ENCODE results near the gene ADAMTS17.

ADAMTS17 gene

DNA sequence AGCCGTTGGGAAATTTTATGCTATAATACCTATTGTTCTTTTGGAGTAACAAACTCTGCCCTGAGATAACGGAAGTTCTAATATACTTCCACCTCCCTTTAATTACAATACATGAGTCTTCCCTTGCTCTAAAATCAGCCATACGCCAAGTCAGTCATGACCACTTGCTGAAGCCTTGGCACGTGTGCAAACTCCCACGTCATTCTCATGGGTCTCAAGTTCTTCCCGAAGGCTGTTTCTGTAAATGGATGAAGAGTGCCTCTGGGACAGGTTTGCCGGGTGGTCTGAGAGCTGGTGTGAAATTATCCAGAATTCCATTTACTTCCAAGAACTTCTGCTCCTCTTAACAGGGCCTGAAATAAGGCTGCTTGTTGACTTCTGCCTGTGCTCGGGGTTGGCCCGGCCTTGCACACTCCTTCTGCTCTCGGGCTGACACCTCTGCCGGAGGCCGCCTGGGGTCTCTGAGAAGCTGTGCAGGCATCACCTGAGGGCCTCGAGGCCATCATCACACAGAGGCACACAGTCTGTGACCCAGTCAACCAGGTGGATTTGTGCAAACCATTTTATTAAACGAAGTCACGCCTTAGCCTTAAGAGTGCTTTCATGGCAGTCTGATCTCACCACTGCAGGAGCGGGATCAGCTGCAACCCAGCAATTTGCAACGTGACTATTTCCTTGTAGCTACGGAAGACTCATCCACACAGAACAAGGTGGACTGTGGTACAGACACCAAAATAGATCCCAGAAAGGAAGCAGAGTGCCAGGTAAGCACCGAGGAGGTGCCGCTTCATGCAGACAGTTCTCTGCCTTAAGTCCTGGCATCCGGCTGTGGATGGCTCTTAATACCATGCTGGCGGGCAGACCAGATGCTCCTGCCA is 120.1 kb downstream of the ADAMTS17 start:
- no peak for DNase-seq (ENCODE audit: low read depth)

DNA sequence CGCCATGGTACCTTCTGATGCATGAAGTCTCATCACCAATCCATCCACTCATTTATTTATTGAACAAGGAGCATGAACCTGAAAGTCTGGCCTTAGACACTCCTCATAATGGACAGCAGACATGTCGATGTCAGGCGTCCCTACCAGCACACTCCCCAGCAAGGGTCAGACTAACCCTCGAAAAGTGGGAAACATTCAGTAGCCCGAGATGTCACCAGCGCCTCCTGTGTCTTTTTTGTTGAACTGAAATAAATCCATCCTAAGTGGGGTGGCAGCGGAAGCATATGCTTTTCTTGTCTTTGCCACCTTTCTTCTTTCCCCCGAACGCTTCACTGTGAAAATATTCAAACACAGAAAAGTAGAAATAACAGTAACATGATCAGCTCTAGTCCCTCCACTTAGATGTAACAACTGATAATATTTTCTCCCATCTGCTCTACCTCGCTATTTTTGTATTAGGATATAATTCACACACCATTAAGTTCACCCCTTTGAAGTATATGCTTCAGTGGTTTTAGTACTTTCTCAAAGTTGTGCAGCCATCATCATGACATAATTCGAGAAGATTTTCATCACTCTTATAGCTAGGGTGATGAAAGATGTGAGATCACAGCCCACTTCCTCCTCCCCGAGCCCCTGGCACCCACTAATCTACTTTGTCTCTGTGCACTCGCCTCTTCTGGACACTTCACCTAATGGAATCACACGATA is 121.6 kb downstream of the ADAMTS17 start:
- DNase-seq (ENCODE audit: low read depth): no peak

DNA sequence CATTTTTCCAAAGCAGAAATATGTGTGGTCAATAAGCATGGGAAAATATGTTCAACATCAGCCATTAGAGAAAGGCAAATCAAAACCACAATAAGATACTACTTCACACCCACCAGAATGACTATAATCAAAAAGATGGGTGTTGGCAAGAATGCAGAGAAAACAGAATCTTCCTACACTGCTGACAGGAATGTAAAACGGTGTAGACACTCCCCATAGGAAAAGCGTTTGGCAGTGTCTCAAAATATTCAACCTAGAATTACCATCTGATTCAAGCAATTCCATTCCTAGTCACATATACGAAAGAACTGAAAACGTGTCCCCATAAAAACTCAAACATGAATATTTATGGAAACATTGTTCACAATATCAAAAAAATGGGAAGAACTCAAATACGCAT is 123.3 kb downstream of the ADAMTS17 start:
- no peak for DNase-seq (ENCODE audit: low read depth)

DNA sequence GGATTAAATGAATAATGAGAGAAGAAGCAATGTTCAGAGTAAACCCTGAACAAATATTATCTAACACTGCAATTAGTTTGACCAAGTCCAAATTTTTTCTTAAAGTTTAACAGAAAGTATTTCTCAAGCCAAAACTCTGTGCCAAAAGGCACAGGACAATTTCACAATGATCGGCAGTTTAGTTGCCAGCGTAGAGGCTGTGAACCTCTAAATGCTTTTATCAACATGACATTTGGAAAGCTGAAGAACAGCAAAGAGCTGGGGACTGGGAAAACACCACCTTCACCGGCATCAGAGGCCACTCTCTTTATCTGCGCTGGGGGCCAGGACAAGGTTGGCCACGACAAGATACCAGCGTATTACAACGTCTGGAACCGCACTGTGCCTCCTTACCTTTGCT is 125.6 kb downstream of the ADAMTS17 start:
- no peak for DNase-seq (ENCODE audit: low read depth)

DNA sequence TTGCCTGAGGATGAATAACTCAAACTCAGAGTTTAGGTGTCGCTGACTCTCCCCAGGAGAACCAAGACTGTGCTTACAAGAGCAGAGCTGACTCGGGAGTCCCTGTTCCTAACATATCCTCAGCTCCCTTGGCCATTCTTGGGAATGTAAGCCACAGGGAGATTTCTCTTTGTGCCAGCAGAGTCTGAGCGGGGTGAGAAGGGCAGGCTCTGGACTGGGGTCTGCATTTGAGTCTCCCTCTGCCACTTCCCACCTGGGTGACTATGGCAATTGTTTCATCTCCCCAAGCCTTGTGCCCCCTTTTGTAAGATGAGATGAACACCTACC is 126.0 kb downstream of the ADAMTS17 start:
- no peak for DNase-seq (ENCODE audit: low read depth)

DNA sequence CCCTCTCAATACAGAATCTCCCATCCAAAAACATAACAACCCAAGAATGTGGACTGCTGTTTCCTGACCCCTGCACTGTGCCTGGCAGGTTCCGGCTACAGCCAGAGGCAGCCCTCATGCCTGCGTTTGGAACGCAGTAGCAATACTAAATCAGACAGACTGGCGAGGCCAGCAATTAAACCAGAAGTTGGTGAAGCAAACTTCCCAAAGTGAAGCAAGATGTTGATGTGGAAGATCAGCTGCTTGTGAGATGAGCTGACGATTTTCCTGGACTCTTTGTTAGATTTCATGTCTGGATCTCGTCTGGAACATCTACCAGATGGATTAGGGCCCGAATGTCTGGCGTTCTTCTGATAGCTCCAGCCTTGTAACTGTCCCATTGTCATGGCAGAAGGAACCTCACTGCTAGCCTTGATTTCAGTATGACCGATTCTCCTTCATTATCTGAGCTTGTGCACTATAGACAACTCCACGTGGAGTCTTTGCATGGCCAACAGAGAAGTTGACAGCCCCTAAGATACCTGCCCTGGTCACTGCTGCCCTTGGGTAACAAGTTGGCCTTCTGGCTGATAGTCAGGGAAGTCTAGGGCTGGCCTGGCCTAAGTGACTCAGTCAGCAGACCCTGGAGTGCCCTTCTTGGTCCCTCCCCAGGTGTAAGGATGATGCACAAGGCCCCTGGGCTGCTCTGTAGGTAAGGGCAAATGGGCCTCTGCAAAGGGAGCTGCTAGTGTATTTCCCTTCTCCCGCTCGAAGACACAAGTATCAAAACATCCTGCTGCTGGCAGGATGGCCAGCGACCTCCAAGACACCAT is 126.5 kb downstream of the ADAMTS17 start:
- no peak for DNase-seq (ENCODE audit: low read depth)

DNA sequence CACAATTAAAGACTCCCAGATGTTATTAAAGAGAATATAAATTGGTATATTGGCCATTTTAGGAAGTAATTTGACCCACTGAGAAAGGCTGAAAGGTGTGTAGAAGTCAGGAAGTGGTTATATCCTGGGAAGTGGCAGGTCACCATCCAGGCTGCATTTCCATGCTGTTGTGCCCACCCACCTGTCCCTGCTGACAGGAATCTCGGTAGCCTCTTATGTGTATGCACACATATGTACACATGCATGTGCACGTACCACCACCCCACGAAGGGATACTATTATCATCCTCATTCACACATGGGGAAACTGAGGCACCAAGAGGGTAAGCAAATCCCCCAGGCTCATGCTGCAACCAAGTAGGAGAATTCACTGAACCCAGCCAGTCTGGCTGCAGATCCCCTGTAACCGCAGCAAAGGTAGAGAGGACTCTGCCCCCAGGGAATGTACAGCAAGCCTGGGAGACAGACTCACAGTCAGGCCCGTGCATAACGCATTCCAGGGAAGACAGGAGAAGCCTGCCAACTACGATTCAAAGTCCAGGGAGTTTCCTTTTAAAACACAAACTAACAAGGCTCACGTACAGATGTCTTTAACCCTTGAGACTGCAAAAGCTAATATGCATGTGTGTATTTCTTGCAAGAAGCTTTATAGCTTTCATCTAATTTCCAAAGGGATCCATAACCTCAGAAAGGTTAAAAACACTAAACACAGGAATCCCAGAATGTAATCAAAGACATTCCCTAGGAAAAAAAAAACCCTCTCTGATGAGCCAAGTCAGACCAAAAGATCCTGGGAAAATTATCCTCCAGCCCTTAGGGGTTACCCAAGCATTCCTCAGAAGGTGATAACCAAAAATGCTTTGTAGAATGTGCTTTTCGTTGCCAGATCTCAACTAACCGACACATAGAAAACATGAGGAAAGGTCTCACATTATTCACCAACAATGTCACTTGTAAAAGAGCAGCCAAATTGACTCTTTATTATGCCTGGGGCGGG is 129.6 kb downstream of the ADAMTS17 start:
- DNase-seq (ENCODE audit: low read depth): no peak

DNA sequence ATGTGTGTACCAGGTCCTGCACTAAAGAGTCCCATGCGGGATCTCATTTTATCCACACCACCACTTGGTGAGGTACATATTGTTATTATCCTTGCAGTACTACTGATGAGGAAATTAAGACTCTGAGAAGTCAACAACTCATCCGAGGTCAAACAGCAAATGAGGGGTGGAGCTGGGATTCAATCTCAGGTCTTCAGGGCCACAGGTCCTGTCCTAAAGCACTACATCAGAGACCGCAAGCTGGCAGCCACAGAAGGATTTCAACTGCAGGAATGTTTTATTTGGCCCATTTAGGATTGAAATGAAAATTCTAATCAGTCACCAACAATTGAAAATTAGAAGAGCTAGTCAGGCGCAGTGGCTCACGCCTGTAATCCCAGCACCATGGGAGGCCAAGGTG is 131.4 kb downstream of the ADAMTS17 start:
- DNase-seq (ENCODE audit: low read depth): no peak

DNA sequence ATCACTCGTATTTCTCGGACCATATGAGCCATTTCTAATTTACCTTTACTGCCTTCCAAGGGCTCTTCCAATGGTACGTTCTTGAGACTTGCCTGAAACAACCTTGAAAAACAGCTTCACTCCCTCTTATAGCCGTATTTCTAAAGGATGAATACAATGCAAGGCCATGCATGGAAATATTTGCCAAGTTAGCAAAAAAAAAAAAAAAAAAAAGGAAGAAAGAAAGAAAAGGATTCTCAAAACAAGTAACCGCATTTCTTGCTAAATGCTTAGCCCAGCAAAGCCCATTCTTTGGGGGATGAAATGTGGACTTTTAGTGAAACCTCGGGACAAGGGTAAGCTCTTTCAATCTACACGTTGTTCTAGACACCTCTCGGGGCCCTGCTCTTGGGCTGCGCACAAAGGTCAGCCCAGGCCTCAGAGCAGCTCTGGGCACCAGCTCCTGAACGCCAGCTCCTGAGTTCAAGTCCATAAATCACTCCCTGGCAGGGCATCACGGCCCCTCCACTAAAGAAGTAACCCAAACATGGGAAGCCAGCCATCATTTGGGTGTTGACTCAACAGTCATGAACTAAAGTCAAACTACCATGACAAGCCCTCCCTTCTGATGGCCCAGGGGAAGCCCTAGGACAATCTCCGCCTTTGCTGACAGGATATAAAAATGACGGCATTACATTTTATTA is 132.7 kb downstream of the ADAMTS17 start:
- DNase-seq (ENCODE audit: low read depth): no peak

DNA sequence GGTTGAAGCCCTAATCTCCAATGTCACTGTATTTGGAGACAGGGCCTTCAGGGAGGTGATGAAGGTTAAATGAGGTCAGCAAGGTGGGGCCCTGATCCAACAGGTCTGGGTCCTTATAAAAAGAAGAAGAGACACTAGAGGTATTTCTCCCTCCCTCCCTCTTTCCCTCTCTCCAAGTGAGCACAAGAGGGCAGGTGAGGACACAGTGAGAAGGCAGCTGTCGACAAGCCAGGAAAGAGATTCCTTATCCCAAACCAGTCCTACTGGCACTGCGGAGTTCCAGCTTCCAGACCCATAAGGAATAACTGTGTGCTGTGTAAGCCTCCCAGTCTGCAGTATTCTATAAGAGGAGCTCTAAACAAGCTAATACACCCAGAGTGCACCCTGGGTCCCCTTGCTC is 134.7 kb downstream of the ADAMTS17 start:
- DNase-seq (ENCODE audit: low read depth): no peak

DNA sequence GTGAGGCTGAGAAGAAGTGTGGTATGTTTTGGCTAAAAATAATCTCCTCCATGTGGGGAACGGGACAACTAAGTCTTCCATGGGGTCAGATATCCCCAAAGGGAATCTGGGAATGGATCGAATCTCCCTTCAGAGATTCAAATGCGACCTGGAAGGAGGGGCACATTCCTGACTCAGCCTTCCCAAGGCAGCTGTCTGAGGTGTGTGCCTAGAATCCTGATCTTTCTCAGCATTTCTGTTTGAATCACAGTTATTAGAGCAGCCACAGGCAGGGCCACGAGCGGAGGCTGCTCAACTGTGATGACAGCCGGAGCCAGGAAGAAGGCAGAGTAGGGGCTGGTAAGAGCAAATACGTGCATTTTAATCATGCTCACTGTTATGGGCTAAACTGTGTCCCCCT is 135.1 kb downstream of the ADAMTS17 start:
- DNase-seq (ENCODE audit: low read depth): no peak

DNA sequence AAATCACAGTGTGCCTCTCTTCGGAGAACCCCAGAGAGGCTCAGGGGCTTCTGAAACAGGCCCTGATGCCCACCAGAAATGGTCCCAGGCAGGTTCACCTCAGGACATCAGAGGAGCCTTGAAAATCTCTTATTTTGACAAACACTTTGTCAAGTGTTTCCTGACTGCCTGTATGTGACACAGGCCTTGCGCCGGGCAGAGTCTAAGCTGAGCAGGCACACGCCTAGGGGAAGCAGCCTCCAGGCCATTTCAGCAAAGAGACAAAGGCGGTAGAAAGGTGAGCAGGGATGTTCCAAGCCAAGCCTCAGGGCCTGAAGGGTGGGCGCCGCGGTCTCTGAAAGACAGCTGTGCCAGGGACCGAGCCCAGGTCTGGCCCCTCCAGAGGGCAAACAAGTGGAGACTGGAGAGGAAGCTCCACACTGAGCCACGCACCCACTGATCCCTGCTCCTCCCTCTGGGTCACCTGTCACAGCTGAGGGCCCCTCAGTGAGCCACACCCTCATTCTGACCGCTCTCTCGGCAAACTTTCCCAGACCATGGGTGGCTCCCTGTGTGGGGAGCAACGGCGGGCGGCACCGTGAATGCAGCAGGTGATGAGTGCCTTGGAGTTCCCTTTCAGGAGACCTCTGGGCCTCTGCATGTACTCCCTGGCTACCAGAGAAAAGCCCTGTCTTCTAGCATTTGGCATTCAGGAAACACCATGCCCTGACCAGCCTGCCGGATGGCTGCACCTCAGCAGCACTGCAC is 136.1 kb downstream of the ADAMTS17 start:
- no peak for DNase-seq (ENCODE audit: low read depth)

DNA sequence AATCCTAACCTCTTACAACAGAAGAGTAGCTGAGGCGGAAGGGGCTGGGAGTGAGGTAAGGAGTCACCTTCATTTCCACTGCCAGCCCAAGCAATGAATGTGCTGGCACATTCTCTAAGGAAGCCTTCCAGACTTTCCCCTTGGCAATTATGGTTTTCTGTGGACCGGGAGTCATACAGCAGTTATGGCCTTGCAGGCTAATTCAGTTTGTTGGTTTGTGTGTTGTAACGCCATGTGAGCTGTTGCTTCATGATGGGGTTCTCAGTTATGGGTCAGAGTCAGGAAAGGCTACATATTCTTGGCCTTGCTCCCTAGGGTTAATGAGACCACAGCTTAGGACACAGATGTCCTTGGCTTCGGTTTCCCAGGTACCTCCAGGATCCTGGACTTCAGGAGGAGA is 137.0 kb downstream of the ADAMTS17 start:
- DNase-seq (ENCODE audit: low read depth): no peak

DNA sequence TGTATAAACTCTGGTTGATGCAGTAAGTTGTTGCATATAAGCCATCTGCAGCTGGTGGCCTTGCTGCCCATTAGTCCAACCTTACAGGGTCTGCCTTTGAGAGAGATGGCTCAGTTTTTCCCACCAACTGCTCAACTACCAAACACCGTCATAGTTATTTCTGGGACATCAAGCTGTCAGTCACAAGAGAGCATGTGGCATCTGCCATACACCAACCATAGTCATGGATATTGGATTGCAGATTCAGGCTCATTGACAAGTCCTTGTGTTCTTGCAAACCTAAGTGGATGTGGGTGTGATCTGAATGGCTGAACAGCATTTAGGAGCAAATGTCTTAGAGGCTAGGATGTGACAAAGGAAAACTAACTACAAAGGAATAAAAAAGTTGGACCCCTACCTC is 137.6 kb downstream of the ADAMTS17 start:
- no peak for DNase-seq (ENCODE audit: low read depth)

DNA sequence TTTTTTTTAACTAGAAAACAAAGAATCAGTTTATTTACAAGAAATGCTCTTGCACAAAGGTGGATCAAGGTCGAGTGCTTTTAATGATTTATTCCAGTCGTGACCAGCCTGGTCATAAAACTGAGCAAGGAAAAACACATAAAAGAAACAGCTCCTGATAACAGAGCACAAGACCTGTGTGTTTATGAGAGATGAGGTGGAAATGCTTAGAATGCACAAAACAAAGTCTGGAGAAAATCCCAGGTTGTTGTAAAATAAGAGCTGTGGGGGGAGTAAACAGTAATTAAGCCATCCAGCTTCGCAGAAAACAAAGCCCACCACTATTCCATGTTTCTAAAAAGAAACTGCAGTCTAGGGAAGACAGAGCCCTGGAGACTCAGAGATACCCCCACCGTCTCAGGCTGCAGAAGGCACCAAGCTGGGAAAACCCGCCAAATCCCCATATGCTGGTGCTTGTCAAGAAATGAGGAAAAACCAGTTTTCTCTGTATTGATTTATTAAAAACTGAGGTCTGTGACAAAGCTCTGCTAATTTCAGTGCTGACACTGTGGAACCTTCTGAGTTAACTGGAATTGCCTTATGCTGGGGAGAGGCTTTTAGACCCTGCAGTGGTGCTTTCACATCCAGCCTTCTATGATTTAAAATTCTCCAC is 139.3 kb downstream of the ADAMTS17 start:
- DNase-seq (ENCODE audit: low read depth): no peak

DNA sequence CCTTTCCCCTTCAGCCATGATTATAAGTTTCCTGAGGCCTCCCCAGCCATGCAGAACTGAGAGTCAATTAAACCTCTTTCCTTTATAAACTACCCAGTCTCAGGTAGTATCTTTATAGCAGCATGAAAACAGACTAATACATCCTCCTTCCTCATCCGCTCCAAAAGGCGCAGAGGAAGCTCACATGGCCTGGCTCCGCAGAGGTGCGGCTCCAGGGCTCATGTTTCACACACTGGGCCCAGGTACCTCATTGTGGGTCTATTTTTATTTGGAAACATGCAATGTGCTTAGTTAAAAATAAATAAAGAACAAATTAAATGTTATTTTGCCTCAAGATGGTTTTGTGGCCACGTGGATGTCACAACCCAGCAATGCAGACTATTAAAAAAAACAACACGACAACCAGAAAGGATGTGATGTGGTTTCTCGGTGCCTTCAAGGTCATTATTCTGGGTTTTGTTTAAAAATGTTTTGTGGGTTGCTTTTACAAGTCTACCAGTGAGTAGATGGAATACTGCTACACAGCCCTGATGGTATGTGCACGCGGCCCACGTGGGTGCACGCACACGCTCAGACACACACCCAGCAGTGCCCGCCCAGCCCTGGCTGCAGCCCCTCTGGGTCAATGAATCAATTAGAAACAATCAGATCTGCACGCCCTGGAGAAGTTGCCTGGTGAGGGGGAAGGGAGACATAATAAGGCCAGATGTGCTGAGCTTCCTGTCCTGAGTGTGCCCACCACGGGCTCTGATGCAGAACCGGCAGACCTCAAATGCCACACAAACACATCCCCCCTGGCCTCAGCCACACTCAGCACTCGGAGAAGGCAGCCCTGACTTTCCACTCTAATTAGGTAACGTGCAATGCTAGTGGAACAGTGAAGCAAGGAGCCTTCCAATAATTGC is 140.1 kb downstream of the ADAMTS17 start:
- no peak for DNase-seq (ENCODE audit: low read depth)

DNA sequence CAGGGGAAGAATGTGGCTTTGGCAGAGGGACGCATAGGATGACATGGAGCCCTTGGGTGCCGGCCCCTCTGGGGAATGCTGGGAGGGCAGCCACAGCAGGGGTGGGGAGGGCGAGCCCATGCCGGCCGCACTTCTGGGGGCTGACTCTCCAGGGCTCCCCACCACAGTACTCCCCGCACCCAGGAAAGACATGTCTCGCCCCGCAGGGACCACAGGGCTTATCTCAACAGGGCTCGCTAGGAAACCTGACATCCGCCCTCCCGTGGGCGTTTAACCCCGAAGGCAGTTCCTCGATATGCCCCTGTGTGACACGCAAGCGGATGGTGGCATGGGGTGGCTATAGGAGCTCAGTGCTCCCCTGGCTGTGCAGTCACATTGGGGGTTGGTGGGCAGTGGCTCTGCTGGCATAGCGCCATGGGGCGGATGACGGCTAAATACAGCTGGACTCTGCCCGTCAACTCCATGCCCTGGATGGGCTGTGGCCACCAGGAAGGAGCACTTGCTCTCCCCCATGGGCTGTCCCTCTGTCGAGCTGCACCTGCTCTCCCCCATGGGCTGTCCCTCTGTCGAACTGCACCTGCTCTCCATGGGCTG is 141.4 kb downstream of the ADAMTS17 start:
- DNase-seq (ENCODE audit: low read depth): no peak

DNA sequence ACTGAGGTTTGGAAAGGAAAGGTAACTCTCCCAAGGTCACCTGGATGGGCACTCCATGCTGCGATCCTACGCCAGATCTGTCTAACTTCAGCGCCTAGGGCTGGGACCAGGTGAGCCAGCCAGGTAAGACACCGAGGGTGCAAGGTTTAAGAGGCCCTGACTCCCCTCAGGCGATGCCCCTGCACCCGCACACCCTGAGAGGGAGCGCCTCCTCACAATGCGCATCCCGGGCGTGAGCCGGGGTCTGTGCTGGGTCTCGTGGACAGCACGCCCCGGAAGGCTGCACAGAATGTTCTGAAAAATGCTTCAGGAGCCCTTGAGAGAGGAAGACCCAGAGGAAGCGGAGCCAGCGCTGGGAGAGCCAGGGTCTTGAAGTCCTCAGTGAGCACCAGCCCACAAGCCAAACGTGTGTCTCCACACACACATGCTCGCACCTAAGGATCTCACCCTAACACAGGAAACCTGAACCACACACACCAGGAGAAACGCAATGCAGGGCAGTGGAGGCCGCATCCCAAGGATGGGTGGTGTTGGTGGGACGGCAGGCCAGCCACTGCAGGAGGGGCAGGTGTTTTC is 142.0 kb downstream of the ADAMTS17 start:
- no peak for DNase-seq (ENCODE audit: low read depth)

Measured in ELR (cell line).